Esophagus muscularis mucosa (tissue), 4 donors: ENCODE measurements around the gene CITED4. TPM values are rescaled to one million over a fixed set of nuclear protein-coding genes. Genes with fewer than 3 reads are reported as not detected.

Experiments
- DNase-seq: peaks from one replicate; pipeline ENCODE4 v3.0.0-alpha.2; 2017; ENCODE audit errors: extremely low spot score
- H3K27ac ChIP-seq, 4 donors: fragments of 200-600 bp; sonication (generic); replicated peaks in 1 of 4; 1 replicate in 3 of 4; 2 replicates in 1 of 4; pipeline ENCODE4 v1.5.1; 2016 to 2019; ENCODE audit warnings: mild to moderate bottlenecking in 1 of 4
- H3K27me3 ChIP-seq, 4 donors: fragments of 200-600 bp; sonication (generic); one replicate each; pipeline versions ENCODE4 v1.5.1 to v1.6.0; 2016 to 2019
- H3K36me3 ChIP-seq, 4 donors: fragments of 200-600 bp; sonication (generic); one replicate each; pipeline ENCODE4 v1.5.1; 2016 to 2019
- H3K4me1 ChIP-seq, 4 donors: fragments of 200-600 bp; sonication (generic); one replicate each; pipeline ENCODE4 v1.5.1; 2016 to 2019
- H3K4me3 ChIP-seq, 4 donors: fragments of 200-600 bp; sonication (generic); 1 replicate in 2 of 4; 2 replicates in 2 of 4; pipeline ENCODE4 v1.5.1; 2016 to 2019; ENCODE audit warnings: mild to moderate bottlenecking in 4 of 4, moderate library complexity in 1 of 4
- H3K9me3 ChIP-seq, 4 donors: fragments of 200-600 bp; sonication (generic); 1 replicate in 3 of 4; 2 replicates in 1 of 4; pipeline ENCODE4 v1.5.1; 2016 to 2019
- EP300 ChIP-seq: sonication (generic); formaldehyde crosslinking; IDR thresholded peaks from one replicate; pipeline ENCODE4 v1.6.1; 2017; ENCODE audit warnings: antibody characterized with exemption
- POLR2A ChIP-seq: fragments of 450-650 bp; IDR thresholded peaks from one replicate; pipeline ENCODE4 v1.6.1; 2017; ENCODE audit warnings: antibody characterized with exemption, moderate library complexity, mild to moderate bottlenecking, low read depth
- POLR2AphosphoS5 ChIP-seq, 2 donors: sonication (generic); formaldehyde crosslinking; IDR thresholded peaks; one replicate each; pipeline ENCODE4 v1.6.1; 2017; ENCODE audit warnings: antibody characterized with exemption in 2 of 2
- WGBS: methylation state at CpG from one replicate; pipeline ENCODE4 v1.1.5; 2018; 5-methylcytosine and 5-hydroxymethylcytosine counted together
- intact Hi-C: fragments of 100-400 bp; cut with DNase I; formaldehyde crosslinking; loops from one replicate; pipeline ENCODE4 v1.15.1; 2023
- total RNA-seq, 4 donors: library from RNA; depleted of rRNA; stranded (reverse); fragments of >200 nt; gene quantifications; one replicate each; pipeline versions ENCODE4 v1.1.0 to v1.2.1, GENCODE V29; 2016
- TF ChIP-seq, protein P1 (sequence below), 3 experiments: fragments of 200-600 bp in 2 of 3; fragments of 450-650 bp in 1 of 3; sonication (generic) in 2 of 3; IDR thresholded peaks; one replicate each; pipeline ENCODE4 v1.5.1; 2017 to 2019; ENCODE audit warnings: antibody characterized with exemption in 3 of 3, mild to moderate bottlenecking in 2 of 3, moderate library complexity in 1 of 3

CITED4 gene
- total RNA-seq, 4 donors from 2014 or later, result 10.1 to 37.8 (median 18.5) TPM

DNA sequence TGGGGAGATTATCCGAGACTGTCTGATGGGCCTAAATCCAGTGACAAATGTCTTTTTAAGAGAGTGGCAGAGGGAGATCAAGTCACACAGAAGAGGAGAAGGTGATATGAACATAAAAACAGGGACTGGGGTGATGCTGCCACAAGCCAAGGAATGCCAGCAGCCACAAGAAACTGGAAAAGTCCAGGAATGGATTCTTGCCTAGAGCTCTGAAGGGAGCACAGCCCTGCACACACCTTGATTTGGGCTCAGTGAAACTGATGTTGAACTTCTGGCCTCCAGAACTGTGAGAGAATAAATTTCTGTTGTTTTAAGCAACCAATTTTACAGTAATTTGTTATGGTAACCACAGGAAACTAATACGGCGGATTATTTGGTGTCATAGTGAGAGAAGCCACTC lies 19.5 kb downstream of the CITED4 start:
- DNase-seq, result no peak
- H3K27me3 ChIP-seq, result no peaks in the 10 kb centered on the region
- peaks cover 0 to 11% (median 2%) of the 10 kb centered on the region in 4 donors for H3K9me3 ChIP-seq
- no peak overlapping the region for H3K4me3 ChIP-seq
- intact Hi-C loops, result no loop called here
- H3K27ac ChIP-seq, result no peak overlapping the region
- H3K4me1 ChIP-seq, result peaks cover 0 to 22% (median 12%) of the 10 kb centered on the region in 4 donors
- 95% methylated on average over 3 of the region's 3 CpGs for WGBS
- H3K36me3 ChIP-seq, result peaks cover 0 to 23% (median 13%) of the 10 kb centered on the region in 4 donors
- TF ChIP-seq POLR2A, result no peak
- no peak for TF ChIP-seq EP300

DNA sequence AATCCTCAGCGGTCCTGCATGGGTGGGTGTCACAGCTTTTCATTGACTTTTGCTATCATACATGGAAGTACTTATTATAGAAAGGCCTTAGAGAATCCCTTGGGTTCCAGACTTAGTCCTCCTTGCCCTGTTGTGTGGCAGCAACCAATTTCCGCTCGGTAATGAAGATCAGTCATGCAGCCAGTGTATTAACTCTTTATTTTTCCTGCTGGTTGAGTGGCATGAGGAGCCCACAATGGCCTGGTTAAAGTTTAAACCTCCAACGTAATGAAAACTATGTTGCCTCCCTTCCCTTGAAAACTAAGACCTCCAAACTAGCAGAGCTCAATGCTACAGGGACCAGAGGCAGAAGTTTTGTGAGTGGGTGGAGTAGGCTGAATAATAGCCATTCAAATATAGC lies 20.0 kb downstream of the CITED4 start:
- Histone ChIP-seq H3K9me3 (peaks cover 0 to 11% (median 2%) of the 10 kb centered on the region in 4 donors), H3K4me1 (peaks cover 0 to 22% (median 12%) of the 10 kb centered on the region in 4 donors), H3K27me3 (no peaks in the 10 kb centered on the region), H3K4me3 (no peak overlapping the region), H3K27ac (no peak overlapping the region), H3K36me3 (peaks cover 0 to 28% (median 16%) of the 10 kb centered on the region in 4 donors)
- no peak for DNase-seq
- intact Hi-C loops, result no loop called here
- 70% methylated on average over 4 of the region's 4 CpGs for WGBS
- no peak for TF ChIP-seq EP300
- no peak for TF ChIP-seq POLR2A
- TF ChIP-seq, protein P1, sequence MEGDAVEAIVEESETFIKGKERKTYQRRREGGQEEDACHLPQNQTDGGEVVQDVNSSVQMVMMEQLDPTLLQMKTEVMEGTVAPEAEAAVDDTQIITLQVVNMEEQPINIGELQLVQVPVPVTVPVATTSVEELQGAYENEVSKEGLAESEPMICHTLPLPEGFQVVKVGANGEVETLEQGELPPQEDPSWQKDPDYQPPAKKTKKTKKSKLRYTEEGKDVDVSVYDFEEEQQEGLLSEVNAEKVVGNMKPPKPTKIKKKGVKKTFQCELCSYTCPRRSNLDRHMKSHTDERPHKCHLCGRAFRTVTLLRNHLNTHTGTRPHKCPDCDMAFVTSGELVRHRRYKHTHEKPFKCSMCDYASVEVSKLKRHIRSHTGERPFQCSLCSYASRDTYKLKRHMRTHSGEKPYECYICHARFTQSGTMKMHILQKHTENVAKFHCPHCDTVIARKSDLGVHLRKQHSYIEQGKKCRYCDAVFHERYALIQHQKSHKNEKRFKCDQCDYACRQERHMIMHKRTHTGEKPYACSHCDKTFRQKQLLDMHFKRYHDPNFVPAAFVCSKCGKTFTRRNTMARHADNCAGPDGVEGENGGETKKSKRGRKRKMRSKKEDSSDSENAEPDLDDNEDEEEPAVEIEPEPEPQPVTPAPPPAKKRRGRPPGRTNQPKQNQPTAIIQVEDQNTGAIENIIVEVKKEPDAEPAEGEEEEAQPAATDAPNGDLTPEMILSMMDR (IDR thresholded peaks at IDR 0.05), result no peak
- no peak for TF ChIP-seq POLR2AphosphoS5 (IDR thresholded peaks at IDR 0.05)

DNA sequence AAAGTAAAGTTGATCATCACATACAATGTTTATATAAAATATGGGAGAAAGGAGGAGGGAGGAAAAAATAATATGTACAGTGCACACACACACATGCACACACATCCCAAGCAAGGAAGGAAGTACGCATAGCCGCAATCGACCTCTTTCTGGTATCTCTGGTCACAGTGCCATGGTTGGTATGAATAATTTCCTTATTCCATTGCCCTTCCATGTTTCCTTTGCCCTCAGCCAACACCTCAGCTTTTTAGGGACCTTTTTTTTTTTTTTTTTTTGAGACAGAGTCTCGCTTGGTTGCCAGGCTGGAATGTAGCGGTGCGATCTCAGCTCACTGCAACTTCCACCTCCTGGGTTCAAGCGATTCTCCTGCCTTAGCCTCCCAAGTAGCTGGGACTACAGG lies 20.6 kb downstream of the CITED4 start:
- TF ChIP-seq POLR2AphosphoS5 (IDR thresholded peaks at IDR 0.05) (no peak), EP300 (no peak), POLR2A (no peak)
- TF ChIP-seq, protein P1 (IDR thresholded peaks at IDR 0.05), result no peak
- H3K9me3 ChIP-seq, result peaks cover 0 to 11% (median 2%) of the 10 kb centered on the region in 4 donors
- WGBS, result 88% methylated on average over 7 of the region's 7 CpGs
- peaks cover 0 to 22% (median 12%) of the 10 kb centered on the region in 4 donors for H3K4me1 ChIP-seq
- H3K27ac ChIP-seq, result no peak overlapping the region
- no peaks in the 10 kb centered on the region for H3K27me3 ChIP-seq
- intact Hi-C loops, result no loop called here
- no peak overlapping the region for H3K4me3 ChIP-seq
- H3K36me3 ChIP-seq, result peaks cover 0 to 30% (median 16%) of the 10 kb centered on the region in 4 donors
- DNase-seq, result no peak

DNA sequence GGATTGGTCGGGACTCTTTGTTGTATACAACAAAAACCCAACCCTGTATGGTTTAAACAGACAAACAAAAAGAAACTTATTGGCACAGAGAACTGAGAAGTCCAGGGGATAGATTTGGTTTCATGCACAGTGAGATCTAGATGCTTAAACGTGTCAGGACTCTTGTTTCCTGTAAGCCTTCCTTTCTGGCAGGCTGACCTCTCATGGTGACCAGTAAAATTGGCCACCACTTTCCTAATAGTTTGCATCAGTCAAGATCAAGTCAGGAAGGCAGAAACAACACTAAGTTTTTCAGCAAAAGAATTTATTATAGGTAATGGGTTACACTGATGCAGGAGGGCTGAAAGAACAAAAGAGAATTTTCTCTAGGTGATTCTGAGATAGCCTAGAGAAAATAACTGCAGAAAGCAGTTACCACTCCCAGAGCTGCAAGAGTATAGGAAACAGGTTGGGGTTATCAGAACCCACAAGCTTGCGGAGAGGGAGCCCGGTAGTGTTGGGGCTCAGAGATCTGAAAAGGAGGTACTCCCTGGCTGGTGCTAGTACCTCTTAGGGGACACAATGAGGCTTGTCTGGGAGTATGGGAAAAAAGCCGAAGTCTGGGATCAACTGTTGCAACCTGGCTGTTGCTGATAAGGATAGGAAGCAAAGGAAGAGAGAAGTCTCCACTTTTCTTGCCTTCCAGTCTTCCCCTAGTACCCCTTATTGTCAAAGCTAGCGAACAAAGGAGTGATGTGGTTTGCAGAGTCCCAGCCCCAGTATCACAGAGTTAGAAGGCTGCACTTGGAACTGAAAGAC lies 21.4 kb downstream of the CITED4 start:
- Histone ChIP-seq H3K27ac (no peak overlapping the region), H3K36me3 (peaks cover 0 to 36% (median 21%) of the 10 kb centered on the region in 4 donors), H3K27me3 (no peaks in the 10 kb centered on the region), H3K4me3 (no peak overlapping the region), H3K9me3 (peaks cover 0 to 11% (median 2%) of the 10 kb centered on the region in 4 donors), H3K4me1 (peaks cover 0 to 13% (median 10%) of the 10 kb centered on the region in 4 donors)
- 67% methylated on average over 6 of the region's 6 CpGs for WGBS
- intact Hi-C loops, result no loop called here
- TF ChIP-seq POLR2A, result no peak
- TF ChIP-seq, protein P1 (IDR thresholded peaks at IDR 0.05), result no peak
- no peak for DNase-seq

DNA sequence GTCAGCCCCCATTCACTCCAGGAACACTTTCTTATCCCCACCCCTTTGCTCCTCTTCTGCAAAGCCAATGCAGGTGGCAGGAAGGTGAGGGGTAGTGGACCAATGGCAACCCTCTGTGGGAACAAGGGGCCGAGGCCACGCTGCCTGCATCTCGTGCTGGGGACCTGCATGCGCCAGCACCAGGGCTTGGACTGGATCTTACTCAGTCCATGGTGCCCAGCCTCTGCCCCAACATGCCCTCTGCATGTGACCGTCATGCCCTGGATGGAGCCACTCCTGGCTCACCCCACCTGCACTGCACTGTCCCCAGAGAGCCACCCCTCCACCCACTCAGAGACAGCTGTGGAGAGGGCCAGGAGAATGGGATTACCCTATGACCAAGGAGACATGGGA lies 22.2 kb downstream of the CITED4 start:
- H3K27ac ChIP-seq, result no peak overlapping the region
- H3K36me3 ChIP-seq, result peaks cover 0 to 44% (median 24%) of the 10 kb centered on the region in 4 donors
- H3K9me3 ChIP-seq, result peaks cover 0 to 11% (median 2%) of the 10 kb centered on the region in 4 donors
- intact Hi-C loops, result no loop called here
- no peaks in the 10 kb centered on the region for H3K27me3 ChIP-seq
- no peak for DNase-seq
- no peak overlapping the region for H3K4me3 ChIP-seq
- TF ChIP-seq EP300, result no peak
- TF ChIP-seq, protein P1 (IDR thresholded peaks at IDR 0.05), result no peak
- no peak for TF ChIP-seq POLR2AphosphoS5 (IDR thresholded peaks at IDR 0.05)
- TF ChIP-seq POLR2A, result no peak
- WGBS, result 92% methylated on average over 5 of the region's 5 CpGs
- H3K4me1 ChIP-seq, result peaks cover 0 to 6% (median 4%) of the 10 kb centered on the region in 4 donors
